Skin of body (tissue), 2 donors: Measurements from ENCODE around the gene LARP4B. TPM values are rescaled to one million over a fixed set of nuclear protein-coding genes. Genes with fewer than 3 reads are reported as not detected.

Experiments used
- DNase-seq: peaks from one replicate; lab custom pipeline; 2025; lab: John Stamatoyannopoulos, UW
- total RNA-seq: library from RNA; depleted of rRNA; stranded (reverse); fragments of >200 nt; gene quantifications from one replicate; pipeline ENCODE4 v1.2.3, GENCODE V29; 2014

LARP4B gene
- total RNA-seq, 1 donor from 2014 or later: 36.5 TPM

GRCh38 chr10:870564-871166 lies 60.8 kb downstream of the LARP4B start:
- DNase-seq: no peak

- no peak for DNase-seq
These were observed 62.3 kb downstream of the LARP4B start for GRCh38 chr10:869171-869570.

GRCh38 chr10:867807-868206 lies 63.7 kb downstream of the LARP4B start:
- no peak for DNase-seq

GRCh38 chr10:866577-866941 lies 64.9 kb downstream of the LARP4B start:
- DNase-seq: no peak

GRCh38 chr10:865924-866576 lies 65.5 kb downstream of the LARP4B start:
- no peak for DNase-seq

GRCh38 chr10:865257-865656 lies 66.2 kb downstream of the LARP4B start:
- DNase-seq: no peak

GRCh38 chr10:860519-860918 lies 71.0 kb downstream of the LARP4B start:
- DNase-seq: no peak

GRCh38 chr10:856416-857157 lies 74.9 kb downstream of the LARP4B start:
- DNase-seq: peak; percentile 32

GRCh38 chr10:855671-856070 lies 75.8 kb downstream of the LARP4B start:
- no peak for DNase-seq

GRCh38 chr10:855079-855478 lies 76.4 kb downstream of the LARP4B start:
- no peak for DNase-seq

GRCh38 chr10:853017-853416 lies 78.5 kb downstream of the LARP4B start:
- no peak for DNase-seq

GRCh38 chr10:852386-852785 lies 79.1 kb downstream of the LARP4B start:
- no peak for DNase-seq

- no peak for DNase-seq
These were observed 79.6 kb downstream of the LARP4B start for GRCh38 chr10:851901-852300.

- DNase-seq: no peak
These were observed 81.4 kb downstream of the LARP4B start for GRCh38 chr10:850093-850492.

GRCh38 chr10:847868-848267 lies 83.6 kb downstream of the LARP4B start:
- no peak for DNase-seq

GRCh38 chr10:846126-846685 lies 85.3 kb downstream of the LARP4B start:
- no peak for DNase-seq

- no peak for DNase-seq
These were observed 86.0 kb downstream of the LARP4B start for GRCh38 chr10:845526-845925.

- no peak for DNase-seq
These were observed 87.0 kb downstream of the LARP4B start for GRCh38 chr10:844552-844951.

GRCh38 chr10:843703-844102 lies 87.8 kb downstream of the LARP4B start:
- DNase-seq: no peak

GRCh38 chr10:842795-843194 lies 88.7 kb downstream of the LARP4B start:
- DNase-seq: no peak

GRCh38 chr10:841535-841934 lies 90.0 kb downstream of the LARP4B start:
- DNase-seq: no peak

GRCh38 chr10:839550-840205 lies 91.8 kb downstream of the LARP4B start:
- DNase-seq: no peak
